K562 (cell line): ENCODE measurements around the gene PIH1D1. TPM values are rescaled to one million over a fixed set of nuclear protein-coding genes. Genes with fewer than 3 reads are reported as not detected.

Source experiments
- BCOR ChIP-seq: fragments of 450-650 bp; IDR thresholded peaks from 2 replicates; pipeline ENCODE4 v1.6.1; 2016
- CBX3 ChIP-seq, 2 experiments: IDR thresholded peaks; 1 replicate in 1 of 2; 2 replicates in 1 of 2; pipeline ENCODE4 v1.6.1; 2012; ENCODE audit warnings: inconsistent platforms in 2 of 2, low read length in 2 of 2, borderline replicate concordance in 1 of 2, control low read depth in 1 of 2
- CEBPG ChIP-seq, 3 experiments: fragments of 200-800 bp in 1 of 3; sonication (Bioruptor generic) in 1 of 3; sonication (generic) in 1 of 3; formaldehyde crosslinking in 1 of 3; IDR thresholded peaks in 2 of 3; conservative IDR thresholded peaks in 1 of 3; 2 replicates each; pipeline versions ENCODE4 v1.6.1 to v1.8.0; 2016 to 2022; ENCODE audit warnings: missing compliant biosample characterization in 2 of 3, missing genetic modification characterization in 2 of 3, mild to moderate bottlenecking in 1 of 3, missing genetic modification reagents in 1 of 3
- FOS ChIP-seq: IDR thresholded peaks from 3 replicates; pipeline ENCODE4 v1.6.1; 2011; ENCODE audit not compliant: insufficient read length; ENCODE audit errors: extremely low read depth
- HIVEP1 ChIP-seq: fragments of 250-450 bp; sonication (Bioruptor Pico); IDR thresholded peaks from 2 replicates; pipeline ENCODE4 v1.4.0; 2020; ENCODE audit warnings: mild to moderate bottlenecking
- MAFF ChIP-seq: IDR thresholded peaks from 2 replicates; pipeline ENCODE4 v1.6.1; 2012; ENCODE audit warnings: low read length, improper control_type of control experiment
- NCOR1 ChIP-seq: fragments of 450-650 bp; IDR thresholded peaks from 2 replicates; pipeline ENCODE4 v1.6.1; 2016; ENCODE audit warnings: mild to moderate bottlenecking, moderate library complexity
- NFXL1 ChIP-seq: fragments of 450-650 bp; formaldehyde crosslinking; IDR thresholded peaks from 2 replicates; pipeline ENCODE4 v1.4.0; 2021; ENCODE audit warnings: mild to moderate bottlenecking
- NONO ChIP-seq, 2 experiments: fragments of 200-400 bp in 1 of 2; fragments of 450-650 bp in 1 of 2; formaldehyde crosslinking in 1 of 2; IDR thresholded peaks; 2 replicates each; pipeline ENCODE4 v1.6.1; 2017; ENCODE audit warnings: low read depth in 2 of 2, mild to moderate bottlenecking in 2 of 2, moderate library complexity in 2 of 2, low read length in 1 of 2
- SAP30 ChIP-seq: fragments of 200-600 bp; sonication (generic); IDR thresholded peaks from 2 replicates; pipeline ENCODE4 v1.6.1; 2012; ENCODE audit warnings: borderline replicate concordance, low read depth, mild to moderate bottlenecking, moderate library complexity, low read length, control low read depth, inconsistent platforms; ENCODE audit not compliant: insufficient read depth, poor library complexity, severe bottlenecking
- SLC30A9 ChIP-seq: fragments of 250-450 bp; sonication (Bioruptor Pico); IDR thresholded peaks from 2 replicates; pipeline ENCODE4 v1.8.0; 2022; ENCODE audit warnings: mild to moderate bottlenecking, moderate library complexity
- TAF9B ChIP-seq: fragments of 450-650 bp; IDR thresholded peaks from 2 replicates; pipeline ENCODE4 v1.6.1; 2018; ENCODE audit warnings: mild to moderate bottlenecking; ENCODE audit not compliant: partially characterized antibody
- ZNF3 ChIP-seq: fragments of 250-450 bp; sonication (Bioruptor Pico); IDR thresholded peaks from 2 replicates; pipeline ENCODE4 v1.5.0; 2021; ENCODE audit warnings: mild to moderate bottlenecking, moderate library complexity
- ZNF347 ChIP-seq: fragments of 450-650 bp; formaldehyde crosslinking; IDR thresholded peaks from 2 replicates; pipeline ENCODE4 v1.4.0; 2020; ENCODE audit warnings: low read depth, mild to moderate bottlenecking, moderate library complexity
- polyA plus RNA-seq, 8 experiments: library from polyadenylated mRNA; depleted of rRNA in 4 of 8; stranded (reverse) in 5 of 8; unstranded in 3 of 8; fragments of >200 nt; fragmentation: Nextera tagmentation in 2 of 8; fragmentation: Illumina TruSeq in 1 of 8; extraction: Ambion mirVana in 2 of 8; extraction: Trizol in 1 of 8; gene quantifications; 2 replicates each; pipeline versions ENCODE4 v1.2.1 to v1.2.3, GENCODE V29; 2011 to 2014; ENCODE audit warnings: inconsistent platforms in 1 of 8, missing spikeins in 1 of 8
- total RNA-seq, 7 experiments: library from RNA; depleted of rRNA in 6 of 7; stranded (reverse); fragments of >200 nt in 6 of 7; fragmentation: Illumina TruSeq in 2 of 7; extraction: Trizol in 2 of 7; gene quantifications; 2 replicates each; pipeline versions ENCODE4 v1.2.1 to v1.2.3, GENCODE V29; 2011 to 2021; ENCODE audit warnings: low replicate concordance in 1 of 7
- TF ChIP-seq, protein P1 (sequence below): sonication (generic); formaldehyde crosslinking; IDR thresholded peaks from 2 replicates; pipeline ENCODE4 v1.8.0; 2022; ENCODE audit warnings: mild to moderate bottlenecking, missing genetic modification reagents, borderline replicate concordance
- TF ChIP-seq, protein P2 (sequence below): sonication (generic); formaldehyde crosslinking; IDR thresholded peaks from 2 replicates; pipeline ENCODE4 v1.8.0; 2022; ENCODE audit warnings: missing genetic modification reagents, mild to moderate bottlenecking, borderline replicate concordance
- TF ChIP-seq, protein P3 (sequence below): IDR thresholded peaks from 2 replicates; pipeline ENCODE4 v1.6.1; 2012; ENCODE audit warnings: low read depth, low read length, improper control_type of control experiment, borderline replicate concordance
- TF ChIP-seq, protein P4 (sequence below): sonication (generic); formaldehyde crosslinking; IDR thresholded peaks from 2 replicates; pipeline ENCODE4 v1.8.1; 2023; ENCODE audit warnings: mild to moderate bottlenecking, missing genetic modification reagents
- TF ChIP-seq, protein P5 (sequence below): fragments of 450-650 bp; formaldehyde crosslinking; IDR thresholded peaks from 2 replicates; pipeline ENCODE4 v1.4.0; 2020; ENCODE audit warnings: mild to moderate bottlenecking

The PIH1D1 gene
- total and polyA plus RNA-seq, 9 of the 15 experiments (the other 6 are each of a cell fraction or from before 2014, with no cell fraction given) = 26.5 to 224 (median 137) TPM

DNA sequence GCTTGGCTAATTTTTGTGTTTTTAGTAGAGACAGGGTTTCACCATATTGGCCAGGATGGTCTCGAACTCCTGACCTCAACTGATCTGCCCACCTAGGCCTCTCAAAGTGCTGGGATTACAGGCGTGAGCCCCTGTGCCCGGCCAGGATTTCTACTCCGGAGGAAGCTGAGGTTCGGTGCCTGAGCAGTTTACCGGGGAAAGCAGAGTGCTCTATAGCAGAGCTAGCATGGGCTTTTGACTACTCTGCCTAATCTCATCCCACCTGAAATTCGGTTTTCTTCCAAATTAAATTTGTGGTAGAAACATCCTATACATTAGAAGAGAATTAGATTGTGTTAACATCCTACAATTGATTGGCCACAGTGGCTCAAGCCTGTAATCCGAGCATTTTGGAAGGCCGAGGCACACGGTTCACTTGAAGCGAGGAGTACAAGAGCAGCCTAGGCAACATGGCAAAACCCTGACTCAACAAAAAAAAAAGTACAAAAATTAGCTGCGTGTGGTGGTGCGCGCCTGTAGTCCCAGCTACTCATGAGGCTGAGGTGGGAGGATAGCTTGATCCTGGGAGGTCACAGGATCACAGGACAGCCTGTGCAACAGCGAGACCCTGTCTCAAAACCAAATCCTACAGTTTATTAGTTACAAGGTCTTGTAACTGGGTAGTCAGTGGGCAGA, 37.4 kb upstream of the PIH1D1 start (continued):
- no peak for TF ChIP-seq ZNF347
- TF ChIP-seq, protein P1, sequence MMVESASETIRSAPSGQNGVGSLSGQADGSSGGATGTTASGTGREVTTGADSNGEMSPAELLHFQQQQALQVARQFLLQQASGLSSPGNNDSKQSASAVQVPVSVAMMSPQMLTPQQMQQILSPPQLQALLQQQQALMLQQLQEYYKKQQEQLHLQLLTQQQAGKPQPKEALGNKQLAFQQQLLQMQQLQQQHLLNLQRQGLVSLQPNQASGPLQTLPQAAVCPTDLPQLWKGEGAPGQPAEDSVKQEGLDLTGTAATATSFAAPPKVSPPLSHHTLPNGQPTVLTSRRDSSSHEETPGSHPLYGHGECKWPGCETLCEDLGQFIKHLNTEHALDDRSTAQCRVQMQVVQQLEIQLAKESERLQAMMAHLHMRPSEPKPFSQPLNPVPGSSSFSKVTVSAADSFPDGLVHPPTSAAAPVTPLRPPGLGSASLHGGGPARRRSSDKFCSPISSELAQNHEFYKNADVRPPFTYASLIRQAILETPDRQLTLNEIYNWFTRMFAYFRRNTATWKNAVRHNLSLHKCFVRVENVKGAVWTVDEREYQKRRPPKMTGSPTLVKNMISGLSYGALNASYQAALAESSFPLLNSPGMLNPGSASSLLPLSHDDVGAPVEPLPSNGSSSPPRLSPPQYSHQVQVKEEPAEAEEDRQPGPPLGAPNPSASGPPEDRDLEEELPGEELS (CRISPR knock-in tag) = no peak
- no peak for TF ChIP-seq ZNF3 (CRISPR knock-in tag)
- TF ChIP-seq, protein P2, sequence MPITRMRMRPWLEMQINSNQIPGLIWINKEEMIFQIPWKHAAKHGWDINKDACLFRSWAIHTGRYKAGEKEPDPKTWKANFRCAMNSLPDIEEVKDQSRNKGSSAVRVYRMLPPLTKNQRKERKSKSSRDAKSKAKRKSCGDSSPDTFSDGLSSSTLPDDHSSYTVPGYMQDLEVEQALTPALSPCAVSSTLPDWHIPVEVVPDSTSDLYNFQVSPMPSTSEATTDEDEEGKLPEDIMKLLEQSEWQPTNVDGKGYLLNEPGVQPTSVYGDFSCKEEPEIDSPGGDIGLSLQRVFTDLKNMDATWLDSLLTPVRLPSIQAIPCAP = no peak
- TF ChIP-seq MAFF = peak; percentile 90
- TF ChIP-seq, protein P3, sequence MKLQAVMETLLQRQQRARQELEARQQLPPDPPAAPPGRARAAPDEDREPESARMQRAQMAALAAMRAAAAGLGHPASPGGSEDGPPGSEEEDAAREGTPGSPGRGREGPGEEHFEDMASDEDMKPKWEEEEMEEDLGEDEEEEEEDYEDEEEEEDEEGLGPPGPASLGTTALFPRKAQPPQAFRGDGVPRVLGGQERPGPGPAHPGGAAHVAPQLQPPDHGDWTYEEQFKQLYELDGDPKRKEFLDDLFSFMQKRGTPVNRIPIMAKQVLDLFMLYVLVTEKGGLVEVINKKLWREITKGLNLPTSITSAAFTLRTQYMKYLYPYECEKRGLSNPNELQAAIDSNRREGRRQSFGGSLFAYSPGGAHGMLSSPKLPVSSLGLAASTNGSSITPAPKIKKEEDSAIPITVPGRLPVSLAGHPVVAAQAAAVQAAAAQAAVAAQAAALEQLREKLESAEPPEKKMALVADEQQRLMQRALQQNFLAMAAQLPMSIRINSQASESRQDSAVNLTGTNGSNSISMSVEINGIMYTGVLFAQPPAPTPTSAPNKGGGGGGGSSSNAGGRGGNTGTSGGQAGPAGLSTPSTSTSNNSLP = no peak
- TF ChIP-seq, protein P4, sequence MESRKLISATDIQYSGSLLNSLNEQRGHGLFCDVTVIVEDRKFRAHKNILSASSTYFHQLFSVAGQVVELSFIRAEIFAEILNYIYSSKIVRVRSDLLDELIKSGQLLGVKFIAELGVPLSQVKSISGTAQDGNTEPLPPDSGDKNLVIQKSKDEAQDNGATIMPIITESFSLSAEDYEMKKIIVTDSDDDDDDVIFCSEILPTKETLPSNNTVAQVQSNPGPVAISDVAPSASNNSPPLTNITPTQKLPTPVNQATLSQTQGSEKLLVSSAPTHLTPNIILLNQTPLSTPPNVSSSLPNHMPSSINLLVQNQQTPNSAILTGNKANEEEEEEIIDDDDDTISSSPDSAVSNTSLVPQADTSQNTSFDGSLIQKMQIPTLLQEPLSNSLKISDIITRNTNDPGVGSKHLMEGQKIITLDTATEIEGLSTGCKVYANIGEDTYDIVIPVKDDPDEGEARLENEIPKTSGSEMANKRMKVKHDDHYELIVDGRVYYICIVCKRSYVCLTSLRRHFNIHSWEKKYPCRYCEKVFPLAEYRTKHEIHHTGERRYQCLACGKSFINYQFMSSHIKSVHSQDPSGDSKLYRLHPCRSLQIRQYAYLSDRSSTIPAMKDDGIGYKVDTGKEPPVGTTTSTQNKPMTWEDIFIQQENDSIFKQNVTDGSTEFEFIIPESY = no peak
- TF ChIP-seq SLC30A9 (CRISPR knock-in tag) = no peak
- TF ChIP-seq HIVEP1 (CRISPR knock-in tag) = no peak
- no peak for TF ChIP-seq TAF9B
- TF ChIP-seq FOS = no peak
- TF ChIP-seq, protein P5, sequence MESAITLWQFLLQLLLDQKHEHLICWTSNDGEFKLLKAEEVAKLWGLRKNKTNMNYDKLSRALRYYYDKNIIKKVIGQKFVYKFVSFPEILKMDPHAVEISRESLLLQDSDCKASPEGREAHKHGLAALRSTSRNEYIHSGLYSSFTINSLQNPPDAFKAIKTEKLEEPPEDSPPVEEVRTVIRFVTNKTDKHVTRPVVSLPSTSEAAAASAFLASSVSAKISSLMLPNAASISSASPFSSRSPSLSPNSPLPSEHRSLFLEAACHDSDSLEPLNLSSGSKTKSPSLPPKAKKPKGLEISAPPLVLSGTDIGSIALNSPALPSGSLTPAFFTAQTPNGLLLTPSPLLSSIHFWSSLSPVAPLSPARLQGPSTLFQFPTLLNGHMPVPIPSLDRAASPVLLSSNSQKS (CRISPR knock-in tag) = no peak
- TF ChIP-seq BCOR = no peak
- 0 out of 2 replicates have a peak, but pooled peaks have one; percentile 24 for TF ChIP-seq CEBPG (CRISPR knock-in tag; IDR thresholded peaks at IDR 0.05)
- no peak for TF ChIP-seq CEBPG (tag; conservative IDR thresholded peaks at IDR 0.05 in 1 of 2, IDR thresholded peaks at IDR 0.05 in 1 of 2)
- no peak for TF ChIP-seq NCOR1
- TF ChIP-seq NONO (IDR thresholded peaks at IDR 0.05; ENCODE audit: low read depth in 2 of 2, low read length in 1 of 2) = no peak
- 0 out of 3 replicates have a peak, but pooled peaks of 1 of the 2 experiments have one; percentile 8 for TF ChIP-seq CBX3 (IDR thresholded peaks at IDR 0.05; ENCODE audit: borderline replicate concordance in 1 of 2, low read length in 2 of 2)
- TF ChIP-seq SAP30 = no peak
- no peak for TF ChIP-seq NFXL1 (CRISPR knock-in tag)
